ENCODE results near the gene TNNI3.

Gene TNNI3

GRCh38 chr19:55132453-55133129 is 24.9 kb downstream of the TNNI3 start:
- H3K79me2 ChIP-seq (ENCODE audit: low read length): no peaks in the 10 kb centered on the region
- peak overlapping the region; percentile 50 for H3K9ac ChIP-seq (ENCODE audit: low read length)
- TF ChIP-seq EZH2phosphoT487 (IDR thresholded peaks at IDR 0.05; ENCODE audit: low read depth): no peak
- peak; percentile 66 for TF ChIP-seq CTCF (IDR thresholded peaks at IDR 0.05; ENCODE audit: low read depth, low read length)
- peak overlapping the region; percentile 67 for H3K4me3 ChIP-seq (ENCODE audit: low read length)
- H3K36me3 ChIP-seq (replicated peaks; ENCODE audit: low read depth, low read length): no peaks in the 10 kb centered on the region
- H3K4me2 ChIP-seq (ENCODE audit: low read length): peak overlapping the region; percentile 60
- no peak overlapping the region for H3K27ac ChIP-seq (ENCODE audit: low read length)
- peaks cover 20% of the 10 kb centered on the region for H3K27me3 ChIP-seq (ENCODE audit: low read depth, low read length)
- peak overlapping the region; percentile 50 for H2AFZ ChIP-seq (ENCODE audit: low read depth, low read length)
- H4K20me1 ChIP-seq (ENCODE audit: insufficient read depth, low read length): no peaks in the 10 kb centered on the region
- H3K4me1 ChIP-seq (ENCODE audit: low read length): peaks cover 36% of the 10 kb centered on the region
- H3K9me3 ChIP-seq (ENCODE audit: insufficient read depth, low read length): no peaks in the 10 kb centered on the region

- no peak overlapping the region for H3K4me3 ChIP-seq (ENCODE audit: low read length)
- no peak overlapping the region for H2AFZ ChIP-seq (ENCODE audit: low read depth, low read length)
- H3K27ac ChIP-seq (ENCODE audit: low read length): no peak overlapping the region
- no peak overlapping the region for H3K4me2 ChIP-seq (ENCODE audit: low read length)
- H3K79me2 ChIP-seq (ENCODE audit: low read length): no peaks in the 10 kb centered on the region
- peaks cover 36% of the 10 kb centered on the region for H3K4me1 ChIP-seq (ENCODE audit: low read length)
- no peaks in the 10 kb centered on the region for H3K9me3 ChIP-seq (ENCODE audit: insufficient read depth, low read length)
- no peak for TF ChIP-seq EZH2phosphoT487 (IDR thresholded peaks at IDR 0.05; ENCODE audit: low read depth)
- TF ChIP-seq CTCF (IDR thresholded peaks at IDR 0.05; ENCODE audit: low read depth, low read length): no peak
- no peak overlapping the region for H3K9ac ChIP-seq (ENCODE audit: low read length)
- H3K36me3 ChIP-seq (replicated peaks; ENCODE audit: low read depth, low read length): no peaks in the 10 kb centered on the region
- H3K27me3 ChIP-seq (ENCODE audit: low read depth, low read length): peaks cover 18% of the 10 kb centered on the region
- H4K20me1 ChIP-seq (ENCODE audit: insufficient read depth, low read length): no peaks in the 10 kb centered on the region
These were observed 26.1 kb downstream of the TNNI3 start for GRCh38 chr19:55131421-55131820.

- Histone ChIP-seq H3K9me3 (ENCODE audit: insufficient read depth, low read length) (no peaks in the 10 kb centered on the region), H3K4me2 (ENCODE audit: low read length) (0 out of 2 replicates have a peak overlapping the region, but pooled peaks have one; percentile 93), H2AFZ (ENCODE audit: low read depth, low read length) (no peak overlapping the region), H4K20me1 (ENCODE audit: insufficient read depth, low read length) (peaks cover 28% of the 10 kb centered on the region), H3K27me3 (ENCODE audit: low read depth, low read length) (peaks cover 5% of the 10 kb centered on the region), H3K4me1 (ENCODE audit: low read length) (peaks cover 26% of the 10 kb centered on the region), H3K4me3 (ENCODE audit: low read length) (no peak overlapping the region), H3K9ac (ENCODE audit: low read length) (no peak overlapping the region), H3K36me3 (replicated peaks; ENCODE audit: low read depth, low read length) (no peaks in the 10 kb centered on the region), H3K79me2 (ENCODE audit: low read length) (peaks cover 38% of the 10 kb centered on the region), H3K27ac (ENCODE audit: low read length) (no peak overlapping the region)
- no peak for TF ChIP-seq EZH2phosphoT487 (IDR thresholded peaks at IDR 0.05; ENCODE audit: low read depth)
- no peak for TF ChIP-seq CTCF (IDR thresholded peaks at IDR 0.05; ENCODE audit: low read depth, low read length)
These were observed 38.5 kb downstream of the TNNI3 start for GRCh38 chr19:55119053-55119452.

- Histone ChIP-seq H3K36me3 (replicated peaks; ENCODE audit: low read depth, low read length) (no peaks in the 10 kb centered on the region), H3K4me3 (ENCODE audit: low read length) (peak overlapping the region; percentile 80), H3K9me3 (ENCODE audit: insufficient read depth, low read length) (no peaks in the 10 kb centered on the region), H4K20me1 (ENCODE audit: insufficient read depth, low read length) (peaks cover 33% of the 10 kb centered on the region), H3K4me2 (ENCODE audit: low read length) (peak overlapping the region; percentile 93), H3K4me1 (ENCODE audit: low read length) (peaks cover 26% of the 10 kb centered on the region), H2AFZ (ENCODE audit: low read depth, low read length) (no peak overlapping the region), H3K27ac (ENCODE audit: low read length) (no peak overlapping the region), H3K9ac (ENCODE audit: low read length) (peak overlapping the region; percentile 77), H3K27me3 (ENCODE audit: low read depth, low read length) (no peaks in the 10 kb centered on the region), H3K79me2 (ENCODE audit: low read length) (peaks cover 43% of the 10 kb centered on the region)
- no peak for TF ChIP-seq CTCF (IDR thresholded peaks at IDR 0.05; ENCODE audit: low read depth, low read length)
- no peak for TF ChIP-seq EZH2phosphoT487 (IDR thresholded peaks at IDR 0.05; ENCODE audit: low read depth)
These were observed 39.0 kb downstream of the TNNI3 start for GRCh38 chr19:55118401-55118991.

All from OCI-LY3 (cell line).